Measurements from ENCODE around the gene KRT25. TPM values are rescaled to one million over a fixed set of nuclear protein-coding genes. Genes with fewer than 3 reads are reported as not detected.
A peak's percentile ranks its signal among the peaks of the same experiment; 100 is the strongest.

Gene KRT25
- total and polyA plus RNA-seq, 4 donors: 0.15 to 0.40 TPM; not detected in 2

DNA sequence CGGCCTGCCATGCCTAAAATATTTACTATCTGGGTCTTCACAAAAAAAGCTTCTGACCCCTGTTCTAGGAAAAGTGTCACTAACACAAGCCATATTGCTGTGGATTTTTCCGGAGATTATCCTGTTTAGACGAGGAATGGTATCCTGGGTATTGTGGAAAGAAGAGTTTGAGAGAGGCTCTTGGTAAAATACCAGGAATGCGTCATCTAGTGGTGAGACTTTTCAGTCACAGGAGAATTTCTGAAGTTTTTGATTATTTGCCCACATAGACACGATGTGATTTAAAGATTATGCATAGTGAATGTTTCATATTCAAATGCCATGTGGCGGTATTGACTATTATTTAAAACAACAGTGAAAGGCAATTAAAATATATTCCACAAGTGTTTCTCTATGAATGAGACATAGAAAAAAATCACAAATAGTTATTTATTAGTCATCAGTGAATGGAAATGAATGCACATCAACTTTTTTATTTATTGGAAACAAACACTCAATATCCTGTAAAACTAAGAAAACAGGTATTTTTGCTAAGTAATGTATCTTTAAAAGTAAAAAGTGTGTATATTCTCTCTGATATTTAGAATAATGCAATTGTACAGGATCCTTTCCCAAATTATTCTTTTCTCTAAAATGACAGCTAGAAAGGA is 36.8 kb upstream of the KRT25 start:
- no peak overlapping the region for H3K4me3 ChIP-seq (ENCODE audit: low read depth, low read length)
- no peaks in the 10 kb centered on the region for H3K9me3 ChIP-seq (ENCODE audit: control insufficient read depth, insufficient read depth, low read length)
- H3K4me1 ChIP-seq (ENCODE audit: control insufficient read depth, insufficient read depth, low read length): no peaks in the 10 kb centered on the region
- no peaks in the 10 kb centered on the region for H3K36me3 ChIP-seq (ENCODE audit: control insufficient read depth, insufficient read depth, low read length)
- DNase-seq (ENCODE audit: low read depth in 4 of 6, low spot score in 6 of 6): peak in 3 of 6 donors; percentile 5 to 68 (median 50)
- H3K27me3 ChIP-seq (ENCODE audit: control insufficient read depth, insufficient read depth, low read length): peaks cover 2% of the 10 kb centered on the region
- H3K27ac ChIP-seq (ENCODE audit: low read depth, low read length): no peak overlapping the region
- no CpG with 5 or more reads among the region's 6 CpGs for WGBS (ENCODE audit: insufficient coverage)

DNA sequence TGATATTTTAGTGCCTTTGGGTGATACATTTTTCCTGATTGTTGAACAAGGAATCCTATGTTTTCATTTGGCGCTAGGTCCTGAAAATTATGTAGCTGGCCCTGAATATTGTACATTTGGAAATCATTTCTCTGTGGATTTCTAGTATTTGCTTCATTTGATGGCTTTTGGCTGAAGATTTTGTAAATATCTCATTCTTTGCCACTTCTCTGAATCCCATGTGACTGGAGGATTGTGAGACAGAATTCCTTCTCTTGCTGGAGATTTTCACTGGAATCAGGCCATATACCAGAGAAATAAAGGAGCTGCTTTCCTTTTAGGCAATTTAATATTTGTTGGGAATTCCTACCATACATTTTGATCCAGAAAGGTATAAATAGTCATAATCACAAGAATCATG is 36.0 kb upstream of the KRT25 start:
- WGBS (ENCODE audit: insufficient coverage): 86% methylated on average over 1 of the region's 1 CpG
- Histone ChIP-seq H3K27ac (ENCODE audit: low read depth, low read length) (no peak overlapping the region), H3K27me3 (ENCODE audit: control insufficient read depth, insufficient read depth, low read length) (no peaks in the 10 kb centered on the region), H3K4me3 (ENCODE audit: low read depth, low read length) (no peak overlapping the region), H3K4me1 (ENCODE audit: control insufficient read depth, insufficient read depth, low read length) (no peaks in the 10 kb centered on the region), H3K9me3 (ENCODE audit: control insufficient read depth, insufficient read depth, low read length) (no peaks in the 10 kb centered on the region), H3K36me3 (ENCODE audit: control insufficient read depth, insufficient read depth, low read length) (no peaks in the 10 kb centered on the region)
- DNase-seq (ENCODE audit: low read depth in 4 of 6, low spot score in 6 of 6): peak in 1 of 6 donors; percentile 21

DNA sequence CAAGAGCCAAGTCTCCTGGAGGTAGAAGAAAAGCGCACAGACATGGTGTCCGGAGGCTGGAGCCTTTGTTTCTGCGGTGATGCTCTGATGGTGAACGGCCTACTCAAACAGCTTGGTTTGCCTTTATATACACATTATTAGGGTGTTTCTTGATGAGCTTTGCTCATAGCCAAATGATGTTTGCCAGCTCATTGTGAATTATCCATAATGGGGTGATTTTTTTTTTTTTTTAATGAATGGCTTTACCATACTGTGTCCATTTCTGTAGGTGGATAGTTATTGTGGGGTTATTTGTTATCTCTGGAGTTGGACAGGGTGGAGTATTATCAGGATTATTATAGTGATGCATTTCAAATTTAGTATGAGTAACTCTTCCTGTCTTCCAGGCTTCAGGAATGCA is 27.3 kb upstream of the KRT25 start, which contains the start of gene KRT27:
KRT27 (minus strand) TSS at position 101 of the 400 bp plus-strand sequence; CDS start at position 44, 57 bp downstream.
- H3K36me3 ChIP-seq (ENCODE audit: control insufficient read depth, insufficient read depth, low read length): no peaks in the 10 kb centered on the region
- no CpG with 5 or more reads among the region's 4 CpGs for WGBS (ENCODE audit: insufficient coverage)

DNA sequence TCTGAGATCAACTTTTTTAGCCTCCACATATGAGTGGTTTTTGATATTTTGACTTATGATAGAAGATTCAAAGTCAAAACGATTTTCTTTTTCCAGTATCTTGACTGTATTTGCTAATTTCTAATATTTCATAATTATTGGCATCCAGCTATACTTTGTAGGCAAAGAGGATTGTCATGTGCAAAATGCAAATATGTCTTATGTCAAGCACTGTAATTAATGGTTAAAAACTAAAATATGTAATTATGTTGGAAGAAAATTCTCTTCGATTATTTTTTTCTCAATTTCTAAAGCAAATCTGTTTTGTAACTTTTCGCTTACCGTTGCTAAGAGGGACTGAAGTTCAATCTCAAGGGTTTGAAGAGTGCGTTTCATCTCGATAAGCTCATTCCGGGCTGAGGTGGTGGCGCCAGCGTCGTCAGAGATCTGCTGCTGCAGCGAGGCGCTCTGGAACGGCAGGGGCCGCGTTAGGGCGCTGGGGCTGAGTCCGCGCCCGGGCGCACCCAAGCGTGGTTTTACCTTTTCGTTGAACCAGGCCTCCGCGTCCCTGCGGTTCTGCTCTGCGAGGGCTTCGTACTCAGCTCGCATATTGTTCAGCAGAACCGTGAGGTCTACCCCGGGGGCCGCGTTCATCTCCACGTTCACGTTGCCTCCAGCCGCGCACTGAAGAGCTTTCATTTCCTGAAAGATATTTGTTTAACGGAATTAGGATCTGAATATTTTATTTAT is 24.2 kb upstream of the KRT25 start:
- Histone ChIP-seq H3K4me1 (ENCODE audit: control insufficient read depth, insufficient read depth, low read length) (no peaks in the 10 kb centered on the region), H3K27me3 (ENCODE audit: control insufficient read depth, insufficient read depth, low read length) (peaks cover 14% of the 10 kb centered on the region), H3K36me3 (ENCODE audit: control insufficient read depth, insufficient read depth, low read length) (no peaks in the 10 kb centered on the region), H3K4me3 (ENCODE audit: low read depth, low read length) (peak overlapping the region; percentile 19), H3K9me3 (ENCODE audit: control insufficient read depth, insufficient read depth, low read length) (no peaks in the 10 kb centered on the region), H3K27ac (ENCODE audit: low read depth, low read length) (no peak overlapping the region)
- DNase-seq (ENCODE audit: low read depth in 4 of 6, low spot score in 6 of 6): peak in 1 of 6 donors; percentile 9
- 21% methylated on average over 35 of the region's 37 CpGs for WGBS (ENCODE audit: insufficient coverage)

More for the DNA sequence above, 27.3 kb upstream of the KRT25 start, which contains the start of gene KRT27:
- Histone ChIP-seq H3K4me3 (ENCODE audit: low read depth, low read length) (no peak within 1 kb of the TSS), H3K27ac (ENCODE audit: low read depth, low read length) (no peak within 1 kb of the TSS), H3K4me1 (ENCODE audit: control insufficient read depth, insufficient read depth, low read length) (no peaks in the 10 kb centered on the region), H3K9me3 (ENCODE audit: control insufficient read depth, insufficient read depth, low read length) (no peaks in the 10 kb centered on the region), H3K27me3 (ENCODE audit: control insufficient read depth, insufficient read depth, low read length) (peaks cover 14% of the 10 kb centered on the region)
- DNase-seq (ENCODE audit: low read depth in 4 of 6, low spot score in 6 of 6): no peak

DNA sequence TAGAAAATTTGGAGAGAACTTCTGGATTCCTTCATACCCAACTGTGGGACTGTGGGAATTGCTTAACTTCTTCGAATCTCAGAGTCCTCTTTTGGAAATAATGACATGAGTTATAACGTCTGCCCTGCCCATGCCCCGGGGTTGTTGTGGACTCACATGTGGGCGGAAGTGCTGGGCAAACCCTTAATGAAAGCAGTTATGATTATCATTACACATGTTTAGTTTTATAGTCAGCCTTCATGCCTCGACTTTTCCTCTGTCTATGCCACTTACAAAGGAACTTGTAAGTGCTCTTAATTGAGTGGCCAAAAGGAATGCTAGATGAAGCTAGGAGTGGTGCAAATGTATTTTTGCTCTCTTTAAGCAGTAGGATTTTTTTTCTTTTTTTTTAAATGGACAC is 23.3 kb upstream of the KRT25 start:
- Histone ChIP-seq H3K9me3 (ENCODE audit: control insufficient read depth, insufficient read depth, low read length) (no peaks in the 10 kb centered on the region), H3K36me3 (ENCODE audit: control insufficient read depth, insufficient read depth, low read length) (no peaks in the 10 kb centered on the region), H3K4me3 (ENCODE audit: low read depth, low read length) (no peak overlapping the region), H3K27me3 (ENCODE audit: control insufficient read depth, insufficient read depth, low read length) (peaks cover 14% of the 10 kb centered on the region), H3K27ac (ENCODE audit: low read depth, low read length) (no peak overlapping the region), H3K4me1 (ENCODE audit: control insufficient read depth, insufficient read depth, low read length) (no peaks in the 10 kb centered on the region)
- 72% methylated on average over 2 of the region's 5 CpGs for WGBS (ENCODE audit: insufficient coverage)
- no peak for DNase-seq (ENCODE audit: low read depth in 4 of 6, low spot score in 6 of 6)

DNA sequence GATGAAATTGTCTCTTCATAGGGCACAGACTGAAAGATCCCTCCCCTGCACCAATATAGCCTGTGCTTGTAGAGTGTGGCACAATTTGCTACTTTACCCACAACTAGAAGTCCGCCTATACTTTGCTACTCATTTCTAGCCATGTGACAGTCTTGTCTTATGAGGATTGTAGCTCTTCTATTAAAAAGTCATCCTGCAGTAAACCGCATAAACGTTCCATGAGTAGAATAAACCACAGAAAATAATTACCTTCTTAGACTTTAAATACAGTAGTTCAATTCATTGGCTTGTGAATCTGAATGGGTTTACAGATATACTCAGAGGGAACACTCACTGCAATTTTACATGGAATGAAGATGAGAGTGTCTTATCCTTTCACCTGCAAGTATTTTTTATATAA is 22.8 kb upstream of the KRT25 start:
- H3K27ac ChIP-seq (ENCODE audit: low read depth, low read length): no peak overlapping the region
- H3K9me3 ChIP-seq (ENCODE audit: control insufficient read depth, insufficient read depth, low read length): no peaks in the 10 kb centered on the region
- no peaks in the 10 kb centered on the region for H3K4me1 ChIP-seq (ENCODE audit: control insufficient read depth, insufficient read depth, low read length)
- no peak for DNase-seq (ENCODE audit: low read depth in 4 of 6, low spot score in 6 of 6)
- H3K36me3 ChIP-seq (ENCODE audit: control insufficient read depth, insufficient read depth, low read length): no peaks in the 10 kb centered on the region
- no CpG with 5 or more reads among the region's 3 CpGs for WGBS (ENCODE audit: insufficient coverage)
- peaks cover 14% of the 10 kb centered on the region for H3K27me3 ChIP-seq (ENCODE audit: control insufficient read depth, insufficient read depth, low read length)
- no peak overlapping the region for H3K4me3 ChIP-seq (ENCODE audit: low read depth, low read length)

DNA sequence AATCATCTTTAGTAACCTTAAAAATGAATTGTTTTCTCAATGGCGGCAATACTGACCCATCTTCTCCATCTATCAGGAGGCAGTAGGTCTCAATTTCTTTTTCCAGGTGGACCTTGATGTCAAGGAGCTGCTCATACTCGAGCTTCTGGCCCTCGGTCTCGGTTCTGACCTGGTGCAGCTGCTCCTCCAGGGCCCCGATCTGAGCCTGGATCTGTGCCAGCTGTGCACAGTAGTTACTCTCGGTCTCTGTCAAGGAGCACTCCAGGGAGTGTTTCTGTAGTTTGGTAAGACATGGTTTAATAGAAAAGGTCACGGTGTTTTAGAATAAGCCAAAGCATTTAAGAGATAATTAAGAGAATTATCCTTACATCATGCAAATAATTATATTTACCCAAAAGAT is 22.3 kb upstream of the KRT25 start:
- H3K9me3 ChIP-seq (ENCODE audit: control insufficient read depth, insufficient read depth, low read length): no peaks in the 10 kb centered on the region
- H3K36me3 ChIP-seq (ENCODE audit: control insufficient read depth, insufficient read depth, low read length): no peaks in the 10 kb centered on the region
- H3K27ac ChIP-seq (ENCODE audit: low read depth, low read length): no peak overlapping the region
- H3K4me3 ChIP-seq (ENCODE audit: low read depth, low read length): no peak overlapping the region
- DNase-seq (ENCODE audit: low read depth in 4 of 6, low spot score in 6 of 6): no peak
- WGBS (ENCODE audit: insufficient coverage): 55% methylated on average over 6 of the region's 7 CpGs
- H3K4me1 ChIP-seq (ENCODE audit: control insufficient read depth, insufficient read depth, low read length): no peaks in the 10 kb centered on the region
- peaks cover 14% of the 10 kb centered on the region for H3K27me3 ChIP-seq (ENCODE audit: control insufficient read depth, insufficient read depth, low read length)

DNA sequence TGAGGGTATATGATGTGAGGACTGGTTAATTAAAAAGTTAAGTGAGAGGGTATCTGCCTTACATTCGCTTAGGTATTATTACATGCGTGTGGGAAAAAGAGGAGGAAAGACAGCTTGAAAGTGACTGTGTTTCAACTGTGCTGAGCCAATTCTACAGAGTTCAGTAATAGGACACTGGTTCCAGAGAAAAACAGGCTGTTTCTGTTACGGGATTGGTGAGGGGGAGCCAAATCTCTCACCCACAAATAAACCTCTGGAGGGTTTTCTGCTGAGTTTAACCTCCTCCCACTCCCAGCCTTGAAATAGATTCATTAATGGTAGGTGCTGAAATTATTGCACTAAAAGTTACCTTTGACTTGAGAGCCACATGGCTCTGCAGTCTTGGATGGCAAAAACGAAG is 20.8 kb upstream of the KRT25 start:
- peaks cover 14% of the 10 kb centered on the region for H3K27me3 ChIP-seq (ENCODE audit: control insufficient read depth, insufficient read depth, low read length)
- 100% methylated on average over 2 of the region's 4 CpGs for WGBS (ENCODE audit: insufficient coverage)
- H3K9me3 ChIP-seq (ENCODE audit: control insufficient read depth, insufficient read depth, low read length): no peaks in the 10 kb centered on the region
- no peak overlapping the region for H3K27ac ChIP-seq (ENCODE audit: low read depth, low read length)
- H3K4me1 ChIP-seq (ENCODE audit: control insufficient read depth, insufficient read depth, low read length): no peaks in the 10 kb centered on the region
- no peaks in the 10 kb centered on the region for H3K36me3 ChIP-seq (ENCODE audit: control insufficient read depth, insufficient read depth, low read length)
- no peak for DNase-seq (ENCODE audit: low read depth in 4 of 6, low spot score in 6 of 6)
- H3K4me3 ChIP-seq (ENCODE audit: low read depth, low read length): no peak overlapping the region

DNA sequence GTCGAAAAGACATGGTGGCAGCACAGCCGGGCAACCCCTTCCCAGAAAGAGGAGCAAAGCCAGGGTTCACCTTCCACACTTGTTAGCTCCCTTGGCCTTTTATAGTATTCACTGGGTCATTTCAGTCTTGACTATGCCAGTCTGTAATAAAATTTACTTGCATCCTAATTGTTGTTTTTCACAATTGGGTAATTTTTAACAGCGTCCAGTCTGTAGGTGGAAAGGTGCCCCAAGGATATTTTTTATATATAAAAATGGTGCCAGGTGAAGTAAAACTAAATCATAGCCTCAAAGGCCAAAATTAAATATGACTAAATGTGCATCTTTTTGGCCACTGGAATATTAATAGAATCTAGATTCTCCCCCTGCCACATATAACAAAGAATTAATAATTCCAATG is 17.0 kb upstream of the KRT25 start, which contains the start of gene KRT26:
KRT26 (minus strand) TSS at position 101 of the 400 bp plus-strand sequence; CDS start at position 13, 88 bp downstream.
- no peak within 1 kb of the TSS for H3K27ac ChIP-seq (ENCODE audit: low read depth, low read length)
- DNase-seq (ENCODE audit: low read depth in 4 of 6, low spot score in 6 of 6): no peak
- H3K27me3 ChIP-seq (ENCODE audit: control insufficient read depth, insufficient read depth, low read length): peaks cover 2% of the 10 kb centered on the region
- H3K9me3 ChIP-seq (ENCODE audit: control insufficient read depth, insufficient read depth, low read length): no peaks in the 10 kb centered on the region
- H3K4me3 ChIP-seq (ENCODE audit: low read depth, low read length): no peak within 1 kb of the TSS
- no peaks in the 10 kb centered on the region for H3K36me3 ChIP-seq (ENCODE audit: control insufficient read depth, insufficient read depth, low read length)
- WGBS (ENCODE audit: insufficient coverage): 90% methylated on average over 2 of the region's 3 CpGs
- H3K4me1 ChIP-seq (ENCODE audit: control insufficient read depth, insufficient read depth, low read length): no peaks in the 10 kb centered on the region

DNA sequence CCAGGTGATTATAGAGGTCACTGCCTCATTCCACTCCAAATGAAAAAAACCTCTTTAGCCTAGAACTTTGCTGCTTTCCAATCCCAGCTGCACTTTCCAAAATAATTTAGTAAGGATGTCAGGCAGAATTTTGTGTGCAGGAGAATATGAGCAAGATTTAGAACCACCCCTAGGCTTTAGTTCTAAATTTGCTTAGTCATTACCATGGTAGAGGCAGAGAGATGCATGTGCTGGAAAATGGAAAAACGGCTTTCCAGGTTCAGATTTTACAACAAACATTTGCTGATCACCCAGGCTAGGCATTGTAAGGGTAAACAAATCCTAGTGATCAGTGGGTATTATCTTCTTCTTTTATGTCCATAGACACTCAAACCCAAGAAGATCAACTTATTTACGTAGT is 10.5 kb upstream of the KRT25 start:
- DNase-seq (ENCODE audit: low read depth in 4 of 6, low spot score in 6 of 6): no peak
- H3K36me3 ChIP-seq (ENCODE audit: control insufficient read depth, insufficient read depth, low read length): no peaks in the 10 kb centered on the region
- peaks cover 3% of the 10 kb centered on the region for H3K9me3 ChIP-seq (ENCODE audit: control insufficient read depth, insufficient read depth, low read length)
- no CpG with 5 or more reads among the region's 2 CpGs for WGBS (ENCODE audit: insufficient coverage)
- H3K27ac ChIP-seq (ENCODE audit: low read depth, low read length): no peak overlapping the region
- no peak overlapping the region for H3K4me3 ChIP-seq (ENCODE audit: low read depth, low read length)
- peaks cover 2% of the 10 kb centered on the region for H3K27me3 ChIP-seq (ENCODE audit: control insufficient read depth, insufficient read depth, low read length)
- no peaks in the 10 kb centered on the region for H3K4me1 ChIP-seq (ENCODE audit: control insufficient read depth, insufficient read depth, low read length)

All from spinal cord (tissue), 10 donors.